Measurements from ENCODE around the gene HHATL. TPM values are rescaled to one million over a fixed set of nuclear protein-coding genes. Genes with fewer than 3 reads are reported as not detected.

HHATL gene
- total RNA-seq, 1 donor from 2014 or later: not detected

- H3K27ac Mint-ChIP-seq (ENCODE audit: unreplicated experiment): no peak overlapping the region
- no peaks in the 10 kb centered on the region for H4K20me1 ChIP-seq (ENCODE audit: insufficient read depth, low read length)
- H3K4me1 ChIP-seq (ENCODE audit: insufficient read depth, low read length): no peaks in the 10 kb centered on the region
- H3K27me3 ChIP-seq (ENCODE audit: insufficient read depth, low read length): no peaks in the 10 kb centered on the region
- no peak overlapping the region for H3K9ac ChIP-seq (ENCODE audit: low read length)
- H3K4me3 Mint-ChIP-seq (ENCODE audit: unreplicated experiment): no peak overlapping the region
- H3K4me3 ChIP-seq (ENCODE audit: insufficient read depth, low read depth, low read length): no peak overlapping the region
- FAIRE-seq (no peak), DNase-seq (ENCODE audit: low read depth) (no peak)
- H3K27me3 Mint-ChIP-seq (ENCODE audit: low read depth, unreplicated experiment): no peaks in the 10 kb centered on the region
- H2AFZ ChIP-seq (ENCODE audit: low read depth, low read length): no peak overlapping the region
- no peaks in the 10 kb centered on the region for H3K36me3 ChIP-seq (ENCODE audit: insufficient read depth, low read length)
- H3K36me3 Mint-ChIP-seq (ENCODE audit: low read depth, unreplicated experiment): no peaks in the 10 kb centered on the region
- no peak overlapping the region for H3K27ac ChIP-seq (ENCODE audit: low read depth, low read length)
- TF ChIP-seq, protein P1, sequence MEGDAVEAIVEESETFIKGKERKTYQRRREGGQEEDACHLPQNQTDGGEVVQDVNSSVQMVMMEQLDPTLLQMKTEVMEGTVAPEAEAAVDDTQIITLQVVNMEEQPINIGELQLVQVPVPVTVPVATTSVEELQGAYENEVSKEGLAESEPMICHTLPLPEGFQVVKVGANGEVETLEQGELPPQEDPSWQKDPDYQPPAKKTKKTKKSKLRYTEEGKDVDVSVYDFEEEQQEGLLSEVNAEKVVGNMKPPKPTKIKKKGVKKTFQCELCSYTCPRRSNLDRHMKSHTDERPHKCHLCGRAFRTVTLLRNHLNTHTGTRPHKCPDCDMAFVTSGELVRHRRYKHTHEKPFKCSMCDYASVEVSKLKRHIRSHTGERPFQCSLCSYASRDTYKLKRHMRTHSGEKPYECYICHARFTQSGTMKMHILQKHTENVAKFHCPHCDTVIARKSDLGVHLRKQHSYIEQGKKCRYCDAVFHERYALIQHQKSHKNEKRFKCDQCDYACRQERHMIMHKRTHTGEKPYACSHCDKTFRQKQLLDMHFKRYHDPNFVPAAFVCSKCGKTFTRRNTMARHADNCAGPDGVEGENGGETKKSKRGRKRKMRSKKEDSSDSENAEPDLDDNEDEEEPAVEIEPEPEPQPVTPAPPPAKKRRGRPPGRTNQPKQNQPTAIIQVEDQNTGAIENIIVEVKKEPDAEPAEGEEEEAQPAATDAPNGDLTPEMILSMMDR (IDR thresholded peaks at IDR 0.05; ENCODE audit: insufficient read depth, low read depth, low read length): no peak
- TF ChIP-seq EZH2 (IDR thresholded peaks at IDR 0.05; ENCODE audit: insufficient read depth, low read length): no peak
- H3K79me2 ChIP-seq (ENCODE audit: insufficient read depth, low read length): no peaks in the 10 kb centered on the region
- H3K4me1 Mint-ChIP-seq (ENCODE audit: low read depth, unreplicated experiment): peaks cover 2% of the 10 kb centered on the region
- no peaks in the 10 kb centered on the region for H3K9me3 Mint-ChIP-seq (ENCODE audit: unreplicated experiment)
- no peak overlapping the region for H3K4me2 ChIP-seq (ENCODE audit: low read length)
- no peaks in the 10 kb centered on the region for H3K9me3 ChIP-seq (ENCODE audit: insufficient read depth, low read depth, low read length)
Observed at GRCh38 chr3:42747581-42747980, 45.0 kb upstream of the HHATL start.

DNA sequence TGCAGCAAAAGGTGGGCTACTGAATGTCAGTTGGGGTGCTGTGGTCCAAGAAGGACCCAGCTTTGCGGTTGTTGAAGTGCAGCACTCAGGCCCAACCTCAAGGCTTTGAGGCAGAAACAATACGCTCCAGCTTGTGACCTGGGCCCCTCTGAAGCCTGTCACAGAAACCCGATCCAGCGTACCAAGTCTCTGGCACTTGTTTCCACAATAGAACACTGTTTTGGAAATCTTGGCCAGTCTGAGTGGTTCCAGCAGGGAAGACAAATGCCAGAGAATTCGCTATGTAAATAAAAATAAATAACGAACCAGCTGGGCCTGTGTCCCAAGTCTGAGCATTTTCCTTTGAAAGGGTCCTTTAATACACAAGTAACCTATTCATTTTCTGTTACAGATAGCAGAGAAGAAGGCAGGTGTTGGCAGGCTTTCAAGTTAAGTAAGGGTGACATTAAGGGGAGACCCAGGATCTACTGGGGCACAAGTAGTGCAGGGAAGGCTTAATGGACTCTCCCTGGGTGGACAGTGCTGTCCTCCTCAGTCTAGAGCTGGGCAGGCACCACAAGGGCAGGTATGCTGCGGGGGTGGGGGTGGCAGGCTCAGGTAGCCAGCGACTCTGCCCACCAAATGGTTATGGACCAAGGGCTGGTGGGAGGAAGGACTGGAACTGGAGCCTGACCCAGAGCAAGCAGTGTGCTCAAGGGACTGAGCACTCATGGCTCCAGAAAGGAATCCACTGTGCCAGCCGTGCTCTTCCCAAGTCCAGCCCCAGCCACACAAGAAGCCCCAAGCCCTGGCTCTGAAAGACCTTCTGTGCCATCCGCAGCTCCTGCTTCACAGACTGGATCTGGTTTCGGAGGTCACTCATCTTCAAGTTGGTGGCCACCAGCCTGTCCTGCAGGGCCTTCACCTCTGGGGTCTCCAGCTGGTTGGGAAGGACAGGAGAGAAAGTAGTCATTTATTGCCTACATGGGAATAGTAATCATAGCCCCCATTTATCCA, 44.2 kb upstream of the HHATL start:
- no peak overlapping the region for H3K27ac Mint-ChIP-seq (ENCODE audit: unreplicated experiment)
- H3K27me3 Mint-ChIP-seq (ENCODE audit: low read depth, unreplicated experiment): peaks cover 5% of the 10 kb centered on the region
- Histone ChIP-seq H3K79me2 (ENCODE audit: insufficient read depth, low read length) (no peaks in the 10 kb centered on the region), H3K9ac (ENCODE audit: low read length) (no peak overlapping the region), H3K4me2 (ENCODE audit: low read length) (no peak overlapping the region), H3K27me3 (ENCODE audit: insufficient read depth, low read length) (no peaks in the 10 kb centered on the region), H3K27ac (ENCODE audit: low read depth, low read length) (no peak overlapping the region), H4K20me1 (ENCODE audit: insufficient read depth, low read length) (no peaks in the 10 kb centered on the region), H2AFZ (ENCODE audit: low read depth, low read length) (no peak overlapping the region), H3K4me1 (ENCODE audit: insufficient read depth, low read length) (no peaks in the 10 kb centered on the region), H3K9me3 (ENCODE audit: insufficient read depth, low read depth, low read length) (no peaks in the 10 kb centered on the region), H3K4me3 (ENCODE audit: insufficient read depth, low read depth, low read length) (no peak overlapping the region), H3K36me3 (ENCODE audit: insufficient read depth, low read length) (no peaks in the 10 kb centered on the region)
- no peak for DNase-seq (ENCODE audit: low read depth)
- no peak overlapping the region for H3K4me3 Mint-ChIP-seq (ENCODE audit: unreplicated experiment)
- no peak for FAIRE-seq
- TF ChIP-seq, protein P1 (IDR thresholded peaks at IDR 0.05; ENCODE audit: insufficient read depth, low read depth, low read length): no peak
- no peak for TF ChIP-seq EZH2 (IDR thresholded peaks at IDR 0.05; ENCODE audit: insufficient read depth, low read length)
- H3K4me1 Mint-ChIP-seq (ENCODE audit: low read depth, unreplicated experiment): peaks cover 2% of the 10 kb centered on the region
- H3K36me3 Mint-ChIP-seq (ENCODE audit: low read depth, unreplicated experiment): no peaks in the 10 kb centered on the region
- no peaks in the 10 kb centered on the region for H3K9me3 Mint-ChIP-seq (ENCODE audit: unreplicated experiment)
